ENCODE results near the gene BCAR1.
"Not testable (repeated sequence)": the region's sequence is repeated elsewhere in the genome, so short reads cannot be mapped to it uniquely, and the experiment has no call there.

Gene BCAR1, protein sequence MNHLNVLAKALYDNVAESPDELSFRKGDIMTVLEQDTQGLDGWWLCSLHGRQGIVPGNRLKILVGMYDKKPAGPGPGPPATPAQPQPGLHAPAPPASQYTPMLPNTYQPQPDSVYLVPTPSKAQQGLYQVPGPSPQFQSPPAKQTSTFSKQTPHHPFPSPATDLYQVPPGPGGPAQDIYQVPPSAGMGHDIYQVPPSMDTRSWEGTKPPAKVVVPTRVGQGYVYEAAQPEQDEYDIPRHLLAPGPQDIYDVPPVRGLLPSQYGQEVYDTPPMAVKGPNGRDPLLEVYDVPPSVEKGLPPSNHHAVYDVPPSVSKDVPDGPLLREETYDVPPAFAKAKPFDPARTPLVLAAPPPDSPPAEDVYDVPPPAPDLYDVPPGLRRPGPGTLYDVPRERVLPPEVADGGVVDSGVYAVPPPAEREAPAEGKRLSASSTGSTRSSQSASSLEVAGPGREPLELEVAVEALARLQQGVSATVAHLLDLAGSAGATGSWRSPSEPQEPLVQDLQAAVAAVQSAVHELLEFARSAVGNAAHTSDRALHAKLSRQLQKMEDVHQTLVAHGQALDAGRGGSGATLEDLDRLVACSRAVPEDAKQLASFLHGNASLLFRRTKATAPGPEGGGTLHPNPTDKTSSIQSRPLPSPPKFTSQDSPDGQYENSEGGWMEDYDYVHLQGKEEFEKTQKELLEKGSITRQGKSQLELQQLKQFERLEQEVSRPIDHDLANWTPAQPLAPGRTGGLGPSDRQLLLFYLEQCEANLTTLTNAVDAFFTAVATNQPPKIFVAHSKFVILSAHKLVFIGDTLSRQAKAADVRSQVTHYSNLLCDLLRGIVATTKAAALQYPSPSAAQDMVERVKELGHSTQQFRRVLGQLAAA

DNA sequence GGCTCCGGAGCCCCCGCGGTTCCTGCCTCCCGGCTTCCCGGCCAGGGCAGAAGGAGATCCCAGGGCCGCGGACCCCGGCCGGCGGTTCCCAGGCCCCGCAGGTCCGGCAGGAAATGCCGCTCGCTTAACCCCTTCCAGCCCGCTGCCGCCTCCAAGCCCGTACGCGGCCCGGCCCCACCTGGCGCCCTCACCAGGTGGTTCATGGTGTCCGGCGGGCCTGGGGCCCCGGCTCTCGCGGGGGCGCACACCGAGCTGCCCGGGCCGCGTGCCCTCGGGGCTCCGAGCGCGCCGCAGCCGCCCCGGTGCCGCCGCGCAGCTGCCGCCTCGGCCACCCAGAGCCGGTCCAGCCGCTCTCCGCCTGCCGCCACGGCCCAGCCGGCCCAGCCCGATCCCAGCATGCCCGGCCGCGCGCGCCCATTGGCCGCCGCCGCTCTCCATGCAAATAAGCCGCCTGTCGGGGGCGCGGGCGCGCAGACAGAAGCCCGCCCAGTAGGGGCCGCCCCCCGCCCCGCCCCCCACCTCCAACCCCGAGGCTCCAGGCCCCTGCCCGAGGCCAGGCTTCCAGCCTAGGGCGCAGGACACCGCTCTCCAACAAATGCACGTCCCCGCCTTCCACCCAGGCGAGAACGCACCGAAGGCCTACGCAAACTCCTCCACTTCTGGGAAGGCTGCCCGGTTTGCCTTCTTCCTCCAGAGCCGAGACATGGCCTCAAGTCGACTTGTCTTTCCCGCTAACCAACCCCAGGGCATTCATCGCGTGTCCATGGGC is at the start of gene BCAR1:
TSS of gene BCAR1 (minus strand) at position 345 of the 769 bp plus-strand sequence. CDS start at position 203, 142 bp downstream.
- DNase-seq: peak; percentile 52

DNA sequence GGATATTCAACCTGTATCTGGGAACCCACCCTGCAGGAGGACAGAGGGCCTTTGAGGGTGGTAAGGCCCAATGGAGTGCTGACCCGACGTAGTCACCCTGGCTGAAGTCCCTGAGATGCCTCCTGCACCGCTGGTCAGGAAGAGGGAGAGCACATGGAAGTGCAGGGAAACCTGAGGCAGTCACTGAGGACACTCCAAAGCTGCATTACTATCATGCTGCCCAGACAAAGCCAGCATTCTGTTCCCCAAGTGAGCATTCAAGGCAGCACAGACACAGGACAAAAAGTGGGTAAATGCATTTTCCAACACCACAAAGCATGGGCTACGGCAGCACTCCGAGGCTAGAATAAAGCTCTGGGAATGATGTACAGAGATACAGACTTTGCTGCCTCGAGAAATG is 46.8 kb upstream of the BCAR1 start:
- no peak for DNase-seq

DNA sequence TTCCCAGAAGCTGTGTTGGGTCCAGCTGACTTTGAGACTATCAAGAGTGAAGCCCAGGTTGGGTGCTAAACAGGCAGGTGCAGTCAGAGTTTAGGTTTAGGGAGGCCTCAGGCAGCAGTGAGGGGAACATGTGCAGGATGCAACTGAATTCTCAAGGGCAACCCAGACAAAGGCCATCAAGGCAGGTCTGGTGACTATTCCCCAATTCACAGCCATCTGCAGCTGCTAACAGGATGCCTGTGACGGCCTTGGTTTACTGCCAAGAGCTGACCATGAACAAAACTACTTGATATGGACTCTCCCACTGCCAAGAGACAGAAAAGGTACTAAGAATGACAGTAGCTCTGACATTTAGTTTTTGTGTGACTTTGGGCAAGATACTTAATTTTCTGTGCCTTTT is 45.2 kb upstream of the BCAR1 start:
- DNase-seq: no peak

DNA sequence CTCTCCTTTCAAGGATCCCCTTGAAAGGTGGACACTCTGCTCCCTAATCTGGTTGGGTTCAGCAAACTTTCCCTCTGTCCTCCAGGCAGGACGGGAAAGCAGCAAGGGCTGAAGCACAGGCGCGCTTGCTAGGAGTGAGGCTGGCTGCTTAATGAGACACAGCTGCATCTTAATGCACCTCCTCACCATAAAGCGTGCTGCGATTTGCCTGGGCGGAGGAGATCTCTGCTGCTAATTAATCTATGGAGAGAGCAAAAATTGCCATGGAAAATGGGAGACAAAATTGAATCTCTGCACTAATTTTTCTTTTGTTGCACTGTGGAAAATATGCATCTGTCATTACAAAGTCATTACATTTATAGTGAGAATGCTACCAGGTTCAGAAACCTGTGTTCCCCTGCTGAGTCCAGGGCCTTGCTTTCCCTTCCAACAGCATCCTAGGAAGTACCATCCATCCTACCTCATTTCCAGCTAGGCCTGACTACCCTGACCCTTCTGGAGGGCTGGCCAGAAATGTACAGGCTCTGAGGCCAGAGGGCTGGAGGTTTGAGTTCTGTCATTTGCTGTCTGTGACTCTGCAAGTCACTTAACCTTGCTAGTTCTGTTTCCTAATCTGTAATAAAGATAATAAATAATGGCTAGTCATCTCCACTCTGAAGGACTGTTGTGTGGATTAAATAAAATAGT is 43.5 kb upstream of the BCAR1 start:
- no peak for DNase-seq

DNA sequence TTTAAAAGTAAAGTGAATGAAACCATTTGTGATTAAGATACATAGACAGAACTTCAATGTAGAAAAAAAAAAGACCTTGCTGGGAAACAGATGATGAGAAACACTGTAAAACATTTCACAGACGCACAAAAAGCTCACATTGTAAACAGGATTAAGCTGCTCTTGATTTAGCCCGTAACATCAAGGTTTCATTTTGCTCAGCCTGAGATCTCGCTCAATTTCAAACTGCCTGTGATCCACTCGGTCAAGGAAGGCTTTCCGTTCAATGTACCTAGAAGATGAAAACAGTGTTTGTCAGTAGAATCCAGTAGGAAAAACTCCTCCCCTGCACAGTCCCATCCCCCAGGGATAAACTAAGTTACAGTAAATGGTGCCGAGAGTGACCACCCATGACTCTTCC is 42.3 kb upstream of the BCAR1 start:
- DNase-seq: no peak

DNA sequence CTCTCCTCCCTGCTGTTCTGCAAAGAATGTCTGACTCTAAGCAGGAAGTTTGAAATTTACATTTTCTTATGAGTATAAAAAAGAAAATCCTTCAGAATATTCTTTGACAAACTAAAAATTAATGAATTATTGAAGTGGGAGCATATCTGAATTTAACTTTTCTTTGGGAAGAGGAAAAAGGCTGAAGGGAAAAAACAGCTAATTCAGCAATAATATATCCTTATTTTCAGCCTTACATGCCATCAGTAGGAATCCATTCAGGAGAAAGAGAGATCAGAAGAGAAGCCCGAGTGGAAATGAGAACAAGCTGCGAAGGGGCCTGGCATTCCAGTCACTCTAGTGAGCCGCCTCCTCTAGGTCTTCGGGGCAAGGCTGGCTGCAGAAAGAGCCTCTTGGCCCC is 41.7 kb upstream of the BCAR1 start:
- no peak for DNase-seq

DNA sequence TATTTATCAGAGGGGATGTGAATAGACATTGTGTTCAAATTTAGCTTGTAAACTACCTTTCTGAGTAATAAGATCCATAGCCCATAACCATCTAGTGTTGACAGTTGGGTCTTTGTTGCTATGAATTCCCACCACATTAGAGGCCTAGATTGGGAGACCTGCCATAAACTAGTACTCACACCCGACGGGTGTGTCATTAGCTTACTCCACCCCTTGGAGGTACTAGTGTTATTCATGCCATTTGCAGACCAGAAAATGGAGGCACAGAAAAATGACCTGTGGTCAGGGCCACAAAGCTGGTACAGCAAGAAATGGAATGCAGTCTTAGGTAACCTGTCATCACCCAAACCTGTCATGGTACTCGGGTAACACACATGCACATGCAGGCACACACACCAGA is 41.3 kb upstream of the BCAR1 start:
- no peak for DNase-seq

DNA sequence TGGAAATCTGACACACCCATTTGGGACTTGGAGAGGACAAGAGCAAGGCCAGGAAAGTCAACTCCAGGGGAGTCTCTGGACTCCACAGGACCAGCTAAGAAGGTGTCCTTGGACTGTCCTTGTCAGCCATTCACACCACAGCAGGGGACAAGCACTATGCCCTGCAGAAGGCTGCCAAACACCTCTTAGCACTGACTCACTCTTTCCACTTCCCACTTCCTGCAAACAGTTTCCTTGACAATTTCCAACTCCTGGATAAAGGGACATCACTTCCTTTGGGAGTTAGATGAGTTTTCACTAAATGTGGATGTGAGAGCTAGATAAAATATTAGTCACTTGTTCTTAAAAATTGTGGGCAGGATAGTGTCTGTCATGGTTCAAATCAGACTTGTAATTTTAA is 37.8 kb upstream of the BCAR1 start:
- DNase-seq: no peak

DNA sequence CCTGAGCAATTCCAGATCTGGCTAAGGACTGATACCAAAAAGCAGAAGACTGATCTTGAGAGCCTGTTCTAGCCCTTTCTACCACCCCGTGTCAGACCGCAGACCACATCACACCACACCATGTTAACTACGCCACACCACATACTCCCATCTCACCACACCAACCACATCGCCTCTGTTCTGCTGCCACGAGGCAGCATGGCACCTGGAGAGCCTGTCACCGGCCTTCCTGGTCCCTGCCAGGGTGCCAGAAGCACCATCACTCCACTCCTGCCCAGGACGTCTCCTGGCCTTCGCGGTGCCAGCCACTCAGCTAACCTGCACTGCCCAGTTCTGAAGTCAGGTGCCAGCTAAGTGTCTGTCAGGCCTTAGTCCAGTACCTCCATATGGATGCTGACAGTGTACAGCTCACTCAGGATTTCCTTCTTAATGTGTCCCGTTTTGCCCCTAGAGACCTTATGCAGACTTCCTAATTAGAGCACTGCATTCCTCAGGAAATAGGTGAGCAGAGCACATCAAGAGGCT is 37.2 kb upstream of the BCAR1 start:
- DNase-seq: no peak

DNA sequence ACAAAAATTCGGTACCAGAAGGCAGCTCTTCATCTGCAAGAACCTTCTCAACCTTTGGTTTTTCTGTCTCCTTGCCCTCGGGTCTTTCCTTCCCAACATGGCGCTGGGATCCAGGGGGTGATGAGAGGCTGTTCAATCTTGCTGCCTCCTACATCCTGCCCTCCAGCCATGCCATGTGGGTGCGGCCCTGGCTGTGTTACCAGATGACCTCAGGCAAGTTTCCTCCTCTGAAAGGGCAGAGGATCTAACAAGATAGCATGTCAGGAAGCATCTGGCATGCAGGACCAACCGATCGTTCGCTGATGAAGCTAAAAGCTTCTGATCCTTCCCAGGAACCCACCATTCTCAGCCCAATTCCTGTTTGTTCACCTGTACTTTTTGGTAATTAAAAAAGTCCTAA is 36.8 kb upstream of the BCAR1 start:
- no peak for DNase-seq

DNA sequence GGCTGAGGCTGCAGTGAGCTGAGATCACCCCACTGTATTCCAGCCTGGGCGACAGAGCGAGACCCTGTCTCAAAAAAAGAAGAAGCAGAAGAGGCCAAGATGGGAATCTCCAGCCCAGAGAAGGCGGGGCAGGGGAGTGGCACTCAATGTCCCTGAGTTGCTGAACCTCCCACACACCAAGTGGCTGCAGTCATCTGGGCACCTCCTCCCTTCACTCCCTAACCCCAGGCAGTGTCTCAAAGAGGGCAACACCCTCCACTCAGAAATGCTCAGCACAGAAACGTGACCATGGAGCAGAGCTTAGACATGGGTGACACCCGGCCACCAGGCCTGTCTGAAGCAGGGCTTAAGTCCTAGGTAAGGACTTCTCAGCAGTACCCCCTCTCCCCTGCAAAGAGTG is 36.3 kb upstream of the BCAR1 start:
- no peak for DNase-seq

DNA sequence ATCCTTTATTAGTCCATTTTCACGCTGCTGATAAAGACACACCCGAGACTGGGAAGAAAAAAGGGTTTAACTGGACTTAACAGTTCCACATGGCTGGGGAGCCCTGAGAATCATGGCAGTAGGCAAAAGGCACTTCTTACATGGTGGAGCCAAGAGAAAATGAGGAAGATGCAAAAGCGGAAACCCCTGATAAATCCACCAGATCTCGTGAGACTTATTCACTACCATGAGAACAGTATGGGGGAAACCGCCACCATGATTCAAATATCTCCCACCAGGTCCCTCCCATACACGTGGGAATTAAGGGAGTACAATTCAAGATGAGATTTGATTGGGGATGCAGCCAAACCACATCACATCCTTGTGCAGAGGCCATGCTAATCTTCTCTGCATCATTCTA is 35.0 kb upstream of the BCAR1 start:
- DNase-seq: no peak

DNA sequence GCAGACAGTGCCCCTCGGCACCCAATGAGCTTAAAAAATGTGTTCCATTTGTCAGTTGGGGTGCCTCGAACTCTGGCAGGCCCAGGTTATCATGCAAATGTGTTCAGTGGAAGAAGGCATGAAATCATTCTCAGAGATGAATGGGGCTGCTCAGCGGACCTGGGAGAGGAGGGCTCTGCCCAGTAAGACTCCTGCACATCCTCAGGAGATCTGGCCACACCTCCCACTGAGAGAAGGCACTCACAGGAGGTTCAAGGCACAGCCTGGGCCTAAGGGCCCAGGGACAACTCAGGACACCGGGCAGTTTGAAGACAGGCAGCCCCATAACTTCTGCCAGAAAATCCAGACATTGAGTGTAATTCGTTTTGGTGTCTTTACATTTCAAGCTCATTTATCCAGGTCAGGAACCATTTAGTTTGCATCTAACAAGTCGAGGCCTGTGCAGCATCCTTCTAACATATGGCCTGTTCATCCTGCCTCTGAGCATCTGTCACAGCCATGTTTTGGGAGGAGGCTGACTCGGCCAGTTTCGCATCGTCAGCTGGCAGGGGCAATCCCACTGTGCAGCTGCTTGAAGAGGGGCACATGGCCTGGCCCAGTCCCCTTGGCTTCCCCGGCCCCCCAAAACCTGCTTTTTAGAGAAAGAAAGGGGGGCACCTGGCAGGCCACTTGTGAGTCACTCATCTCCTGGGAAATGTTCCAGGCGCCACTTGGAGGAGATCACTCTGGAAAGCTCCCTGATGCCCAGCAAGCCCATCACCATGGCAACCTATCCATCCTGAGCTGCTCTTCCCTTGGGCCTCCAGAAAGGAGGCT is 31.2 kb upstream of the BCAR1 start:
- DNase-seq: no peak

DNA sequence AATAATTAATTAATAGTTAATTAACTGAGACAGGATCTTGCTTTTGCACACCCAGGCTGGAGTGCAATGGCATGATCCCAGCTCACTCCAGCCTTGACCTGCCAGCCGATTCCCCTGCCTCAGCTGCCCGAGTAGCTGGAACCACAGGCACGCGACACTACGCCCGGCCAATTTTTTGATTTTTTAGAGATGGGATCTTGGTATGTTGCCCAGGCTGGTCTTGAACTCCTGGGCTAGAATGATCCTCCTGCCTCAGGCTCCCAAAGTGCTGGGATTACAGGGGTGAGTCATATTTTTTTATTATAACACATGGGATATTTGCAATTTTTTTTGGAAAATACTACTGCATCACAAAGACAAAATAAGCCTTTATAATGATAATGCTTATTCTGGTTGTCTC is 30.4 kb upstream of the BCAR1 start:
- DNase-seq: no peak

DNA sequence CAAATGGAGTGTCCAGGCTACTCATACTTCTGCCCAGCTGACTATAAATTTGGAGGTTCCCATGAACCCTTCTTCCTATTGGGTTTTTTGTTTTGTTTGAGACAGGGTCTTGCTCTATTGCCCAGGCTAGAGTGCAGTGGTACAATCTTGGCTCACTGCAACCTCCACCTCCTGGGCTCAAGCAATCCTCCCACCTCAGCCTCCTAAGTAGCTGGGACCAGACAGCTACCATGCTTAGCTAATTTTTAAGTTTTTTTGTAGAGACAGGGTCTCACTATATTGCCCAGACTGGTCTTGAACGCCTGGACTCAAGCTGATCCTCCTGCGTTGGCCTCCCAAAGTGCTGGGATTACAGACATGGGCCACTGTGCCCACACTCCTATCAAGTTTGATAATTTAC is 29.6 kb upstream of the BCAR1 start:
- DNase-seq: not testable (repeated sequence)

DNA sequence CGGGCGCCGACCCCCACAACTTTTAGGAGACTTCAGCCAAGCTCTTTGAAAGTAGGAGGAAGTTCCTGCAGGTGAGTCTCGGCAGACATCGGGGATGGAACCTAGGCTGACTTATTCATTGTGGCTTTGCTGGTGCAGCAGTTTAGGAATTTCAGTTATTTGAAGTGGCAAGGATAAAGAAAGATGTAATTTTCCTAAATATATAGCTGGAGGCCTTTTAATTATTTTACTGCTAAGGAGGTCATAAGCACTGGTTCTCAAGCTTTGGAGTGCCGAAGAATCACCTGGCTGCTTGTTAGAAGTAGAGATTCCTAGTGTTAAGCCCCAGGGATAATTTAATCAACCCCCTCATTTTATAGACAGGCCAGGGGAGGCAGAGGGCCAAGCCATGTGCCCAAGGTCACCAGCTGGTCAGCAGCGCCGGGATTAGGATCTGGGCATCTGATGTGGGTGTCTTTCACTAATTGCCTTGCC is 28.9 kb upstream of the BCAR1 start:
- no peak for DNase-seq

DNA sequence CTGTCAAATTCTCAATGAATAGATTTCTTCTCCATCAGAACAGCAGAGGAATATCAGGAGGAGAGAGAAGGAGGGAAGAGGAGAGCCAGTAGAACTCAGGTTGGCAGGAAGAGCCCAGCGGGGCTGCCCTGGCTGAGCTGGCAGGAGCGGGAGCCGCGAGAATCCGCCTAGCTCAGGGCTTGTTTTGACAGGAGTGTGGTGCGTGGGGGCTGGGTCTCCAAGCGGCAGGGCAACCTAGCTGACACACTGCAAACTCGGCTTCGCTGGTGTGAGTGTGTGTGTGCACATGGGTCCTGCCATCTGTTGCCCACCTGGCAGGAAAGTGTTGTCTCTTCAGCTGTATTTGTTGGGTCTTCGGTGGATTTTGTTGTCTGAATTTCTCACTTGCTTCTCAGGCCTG is 27.9 kb upstream of the BCAR1 start:
- no peak for DNase-seq

DNA sequence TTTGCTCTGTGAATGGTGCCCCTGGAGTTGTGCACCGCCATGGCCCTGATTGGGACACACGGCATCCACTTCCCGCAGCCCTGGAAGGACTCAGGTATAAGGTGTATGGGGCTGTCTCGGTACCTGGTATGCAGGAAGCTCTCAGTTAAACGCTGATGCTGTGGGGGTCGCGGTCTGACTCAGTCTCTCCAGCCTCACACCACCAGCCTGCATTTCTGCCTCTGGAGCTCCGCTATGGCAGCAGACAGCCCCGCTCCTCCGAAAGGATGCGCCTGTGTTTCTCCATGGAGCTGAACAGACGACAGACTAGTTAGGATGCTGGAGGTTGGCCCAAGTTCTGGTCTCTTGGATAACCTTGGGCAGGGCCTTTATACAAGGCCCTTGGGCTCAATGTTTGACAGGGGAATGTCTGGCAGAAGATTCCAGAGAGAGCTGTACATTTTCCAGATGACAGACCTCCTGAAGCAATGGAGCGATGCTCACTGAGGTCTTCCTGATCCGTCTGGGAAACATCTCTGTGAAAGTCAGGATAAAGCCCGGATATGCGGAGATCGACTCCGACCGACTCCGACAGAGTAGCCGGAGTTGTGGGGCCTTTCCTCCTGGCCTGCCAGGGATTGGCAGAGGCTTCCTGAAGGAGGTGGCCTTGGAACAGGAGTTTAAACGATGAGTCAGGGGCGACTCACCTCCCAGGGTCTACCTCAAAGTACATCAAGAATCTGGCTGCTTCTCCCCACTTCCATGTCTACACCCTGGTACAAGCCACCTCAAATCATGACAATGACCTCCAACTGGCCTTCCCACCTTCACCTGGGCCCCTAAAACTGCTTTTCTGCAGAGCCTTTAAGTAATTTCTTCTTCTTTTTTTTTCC is 21.9 kb upstream of the BCAR1 start:
- no peak for DNase-seq

DNA sequence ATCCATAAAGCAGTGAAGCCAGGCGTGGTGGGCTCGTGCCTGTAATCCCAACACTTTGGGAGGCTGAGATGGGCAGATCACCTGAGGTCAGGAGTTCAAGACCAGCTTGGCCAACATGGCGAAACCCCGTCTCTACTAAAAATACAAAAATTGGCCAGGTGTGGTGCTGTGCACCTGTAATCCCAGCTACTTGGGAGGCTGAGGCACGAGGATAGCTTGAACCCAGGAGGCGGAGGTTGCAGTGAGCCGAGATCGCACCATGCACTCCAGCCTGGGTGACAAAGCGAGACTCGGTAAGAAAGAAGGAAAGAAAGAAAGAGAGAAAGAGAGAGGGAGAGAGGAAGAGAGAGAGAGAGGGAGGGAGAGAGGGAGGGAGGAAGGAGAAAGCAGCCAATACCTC is 21.2 kb upstream of the BCAR1 start:
- not testable (repeated sequence) for DNase-seq

DNA sequence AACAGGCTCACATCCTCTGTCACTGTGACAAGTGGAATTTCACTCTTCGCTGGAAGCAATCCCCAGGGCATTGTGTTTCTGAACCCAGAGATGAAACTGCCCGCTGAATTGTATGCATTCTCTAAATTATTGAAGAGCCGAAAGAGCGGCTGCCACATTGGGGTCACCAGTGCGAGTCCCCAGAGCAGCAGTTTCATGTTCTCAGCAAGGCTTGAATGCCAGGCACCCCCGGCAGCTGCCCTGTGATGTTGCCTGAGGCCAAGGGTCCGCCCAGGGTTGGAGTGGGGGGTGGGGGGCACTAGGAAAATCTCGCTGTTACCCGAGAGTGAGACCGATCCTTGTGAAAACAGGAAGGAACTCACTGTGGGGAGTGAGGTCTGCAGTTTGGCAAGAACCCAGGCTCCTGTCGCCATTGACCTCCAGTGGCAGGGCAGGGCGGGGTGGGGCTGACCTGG is 20.7 kb upstream of the BCAR1 start:
- DNase-seq: no peak

All from NCI-H2227 treated with DMSO at 0.1 percent for 48 hours (cell line).